GM11168 (cell line): Measurements from ENCODE around the gene PLSCR4.

Experiments used
- in situ Hi-C: fragments of 300-500 bp; cut with MboI; formaldehyde crosslinking; loops from one replicate; pipeline ENCODE4 v1.12.0; 2022; ENCODE audit warnings: low sequenced_read_pairs; ENCODE audit not compliant: unreplicated experiment

Gene PLSCR4

GRCh38 chr3:146199762-146200161 lies 51.1 kb downstream of the PLSCR4 start:
- in situ Hi-C loops, result loop anchor here (25.0 kb wide), 1 partner anchor 388 kb away; no protein-coding TSS in a partner anchor

GRCh38 chr3:146196789-146197188 lies 54.1 kb downstream of the PLSCR4 start:
- in situ Hi-C loops, result no loop called here

GRCh38 chr3:146195605-146196004 lies 55.3 kb downstream of the PLSCR4 start:
- in situ Hi-C loops, result no loop called here

- in situ Hi-C loops, result no loop called here
Measured at GRCh38 chr3:146195030-146195429, 55.9 kb downstream of the PLSCR4 start.

GRCh38 chr3:146191051-146191450 lies 59.9 kb downstream of the PLSCR4 start:
- in situ Hi-C loops, result no loop called here

- in situ Hi-C loops, result no loop called here
Measured at GRCh38 chr3:146189519-146190173, 61.3 kb downstream of the PLSCR4 start.

GRCh38 chr3:146187334-146187950 lies 63.5 kb downstream of the PLSCR4 start:
- in situ Hi-C loops, result no loop called here

- in situ Hi-C loops, result no loop called here
Measured at GRCh38 chr3:146184241-146185015, 66.5 kb downstream of the PLSCR4 start.

GRCh38 chr3:146181216-146181615 lies 69.7 kb downstream of the PLSCR4 start:
- in situ Hi-C loops, result no loop called here

GRCh38 chr3:146180376-146180775 lies 70.5 kb downstream of the PLSCR4 start:
- in situ Hi-C loops, result no loop called here

- in situ Hi-C loops, result no loop called here
Measured at GRCh38 chr3:146178006-146178689, 72.8 kb downstream of the PLSCR4 start.

- in situ Hi-C loops, result no loop called here
Measured at GRCh38 chr3:146177519-146177918, 73.4 kb downstream of the PLSCR4 start.

GRCh38 chr3:146177072-146177471 lies 73.8 kb downstream of the PLSCR4 start:
- in situ Hi-C loops, result no loop called here

GRCh38 chr3:146172586-146172985 lies 78.3 kb downstream of the PLSCR4 start:
- in situ Hi-C loops, result no loop called here

GRCh38 chr3:146170591-146170990 lies 80.3 kb downstream of the PLSCR4 start:
- in situ Hi-C loops, result no loop called here

GRCh38 chr3:146169891-146170290 lies 81.0 kb downstream of the PLSCR4 start:
- in situ Hi-C loops, result no loop called here

- in situ Hi-C loops, result no loop called here
Measured at GRCh38 chr3:146166826-146167225, 84.1 kb downstream of the PLSCR4 start.

- in situ Hi-C loops, result no loop called here
Measured at GRCh38 chr3:146166415-146166821, 84.5 kb downstream of the PLSCR4 start.

GRCh38 chr3:146165877-146166276 lies 85.0 kb downstream of the PLSCR4 start:
- in situ Hi-C loops, result no loop called here

- in situ Hi-C loops, result no loop called here
Measured at GRCh38 chr3:146164971-146165769, 85.7 kb downstream of the PLSCR4 start.
